DMS153 treated with DMSO at 0.1 percent for 48 hours (cell line): ENCODE results near the gene TDO2.
"Not testable (repeated sequence)": the region's sequence is repeated elsewhere in the genome, so short reads cannot be mapped to it uniquely, and the experiment has no call there.

Experiments
- DNase-seq: peaks from one replicate; lab custom pipeline; 2025; ENCODE audit not compliant: unreplicated experiment; lab: John Stamatoyannopoulos, UW

Gene TDO2

DNA sequence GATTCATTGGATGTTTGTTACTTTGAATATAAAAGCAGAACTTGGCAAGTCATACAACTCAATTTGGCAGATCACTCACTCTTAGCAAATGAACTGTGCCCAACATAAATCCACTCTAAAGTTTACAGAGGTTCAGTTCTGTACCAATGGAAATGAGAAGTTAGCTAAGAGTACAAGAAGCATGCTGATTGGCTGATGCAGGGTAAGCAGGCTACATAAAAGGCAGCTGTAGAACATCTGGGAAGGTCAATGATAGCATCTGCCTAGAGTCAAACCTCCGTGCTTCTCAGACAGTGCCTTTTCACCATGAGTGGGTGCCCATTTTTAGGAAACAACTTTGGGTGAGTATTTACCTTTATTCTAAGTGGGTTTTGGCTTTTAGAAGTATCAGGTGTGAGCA lies at the start of gene TDO2:
TSS of gene TDO2 (plus strand) at position 244 of the 400 bp plus-strand sequence. CDS start at position 307, 63 bp downstream.
- DNase-seq = no peak

DNA sequence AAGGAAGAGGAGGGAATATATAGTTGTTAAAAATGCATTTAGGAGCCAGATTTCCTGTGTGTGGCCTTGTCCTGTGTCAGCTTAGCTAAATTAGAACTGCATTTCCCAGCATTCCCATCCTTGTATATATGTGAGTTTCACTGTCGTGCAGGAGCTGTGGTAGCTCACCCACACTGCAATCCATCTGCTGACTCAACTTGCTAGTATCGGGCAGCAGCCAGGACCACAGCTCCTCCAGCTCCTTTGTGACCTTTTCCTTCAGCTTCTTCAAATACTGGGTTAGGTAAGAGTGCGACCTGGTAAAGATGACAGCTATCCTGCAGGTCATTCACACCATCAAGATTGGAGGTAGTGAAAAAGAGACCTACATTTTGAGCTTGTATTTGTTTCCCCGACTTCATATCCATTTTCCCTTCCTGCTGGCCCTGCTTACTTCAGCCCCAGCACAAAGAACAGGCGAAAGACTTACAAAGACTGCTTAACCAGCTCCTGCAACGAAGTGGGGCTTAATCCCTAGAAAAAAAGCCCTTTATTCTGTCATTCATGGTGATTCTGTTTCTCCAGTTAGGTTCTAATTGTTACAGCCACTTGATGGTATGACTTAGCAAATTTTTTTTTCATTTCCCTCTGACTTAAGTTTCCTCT lies 48.8 kb upstream of the TDO2 start:
- no peak for DNase-seq

DNA sequence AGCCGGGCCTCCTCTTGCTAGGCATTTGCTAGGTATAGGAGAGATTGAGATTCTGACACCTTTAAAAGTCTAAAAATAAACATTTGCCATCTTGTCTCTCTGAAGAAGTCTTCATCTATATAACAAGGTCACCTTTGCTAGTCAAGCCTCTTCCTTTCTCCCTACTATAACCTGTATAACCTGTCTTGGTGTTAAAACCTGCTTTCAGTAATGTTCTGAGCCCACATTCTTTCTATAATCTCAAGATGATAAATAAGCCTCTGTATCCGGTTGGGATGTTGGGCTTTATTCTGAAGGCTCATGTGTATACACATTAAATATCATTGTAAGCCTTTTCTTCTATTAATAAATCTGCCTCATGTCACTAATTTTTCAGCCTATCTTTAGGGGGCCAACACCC lies 47.6 kb upstream of the TDO2 start:
- no peak for DNase-seq

DNA sequence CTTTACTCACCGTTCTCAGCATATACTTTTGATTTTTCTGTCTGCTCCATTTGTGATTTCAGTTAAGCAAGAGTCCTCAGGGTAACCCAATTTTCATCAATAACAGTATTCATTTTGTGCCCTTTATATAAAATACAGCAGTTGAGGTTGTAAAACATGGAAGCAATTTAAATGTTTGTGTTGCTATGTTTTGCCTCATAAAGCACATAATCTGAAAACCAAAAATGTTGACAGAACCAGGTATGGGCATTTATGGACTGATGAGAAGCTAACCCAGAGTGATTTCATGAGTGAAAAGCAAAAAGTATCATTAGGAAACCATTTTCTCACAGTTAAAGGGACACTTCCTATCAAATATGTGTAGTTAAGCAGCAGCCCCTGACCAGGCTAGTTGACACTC lies 37.3 kb upstream of the TDO2 start, which contains the start of gene ASIC5:
TSS of gene ASIC5 (minus strand) at position 101 of the 400 bp plus-strand sequence. CDS start at position 50, 51 bp downstream.
- no peak for DNase-seq

DNA sequence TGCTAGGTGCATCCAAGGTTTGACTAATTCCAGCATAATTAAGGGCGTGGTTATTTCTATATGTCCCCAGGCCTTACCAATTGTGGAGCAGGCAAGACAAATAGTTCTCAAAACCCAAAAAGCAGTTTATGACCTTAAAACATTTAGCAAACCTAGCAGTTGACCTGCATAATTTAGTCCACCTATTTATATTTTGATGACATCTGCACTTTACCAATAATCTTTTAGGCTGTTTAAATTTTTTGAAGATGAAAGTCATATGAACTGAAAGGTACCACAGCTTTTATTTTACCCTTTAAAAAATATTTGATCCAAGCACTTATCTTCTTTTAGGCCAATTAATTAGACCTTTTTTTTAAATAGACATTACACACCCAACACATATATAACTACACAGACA lies 27.6 kb upstream of the TDO2 start:
- no peak for DNase-seq

DNA sequence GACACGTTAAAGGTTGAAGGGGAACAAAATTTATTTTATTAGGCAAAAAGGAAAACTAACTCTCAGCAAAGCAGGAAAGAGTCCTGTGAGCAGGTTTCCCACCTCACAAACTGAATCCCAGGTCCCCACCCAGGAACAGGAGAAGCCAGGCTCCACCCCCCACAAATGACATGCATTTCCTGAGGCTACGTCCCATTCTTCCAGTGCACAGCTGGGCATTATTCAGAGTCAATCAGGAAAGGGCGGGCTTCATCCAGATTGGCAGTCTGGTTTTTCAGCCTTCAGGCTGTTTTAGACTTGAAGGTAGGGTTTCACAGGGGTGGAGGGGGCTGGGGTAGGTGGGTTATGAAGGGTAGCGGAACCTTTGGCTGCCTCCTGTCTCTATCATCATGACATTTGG lies 25.5 kb upstream of the TDO2 start:
- DNase-seq = no peak

DNA sequence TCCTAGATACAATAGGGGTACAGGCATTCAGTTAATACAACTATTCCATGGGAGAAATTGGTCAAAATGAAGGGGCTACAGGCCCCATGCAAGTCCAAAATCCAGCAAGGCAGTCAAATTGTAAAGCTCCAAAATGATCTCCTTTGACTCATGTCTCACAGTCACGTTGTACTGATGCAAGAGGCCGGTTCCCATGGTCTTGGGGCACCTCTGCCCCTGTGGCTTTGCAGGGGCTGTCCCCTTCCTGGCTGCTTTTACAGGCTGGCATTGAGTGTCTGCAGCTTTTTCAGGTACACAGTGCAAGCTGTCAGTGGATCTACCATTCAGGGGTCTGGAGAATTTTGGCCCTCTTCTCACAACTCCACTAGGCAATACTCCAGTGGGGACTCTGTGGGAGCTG lies 24.9 kb upstream of the TDO2 start:
- no peak for DNase-seq

DNA sequence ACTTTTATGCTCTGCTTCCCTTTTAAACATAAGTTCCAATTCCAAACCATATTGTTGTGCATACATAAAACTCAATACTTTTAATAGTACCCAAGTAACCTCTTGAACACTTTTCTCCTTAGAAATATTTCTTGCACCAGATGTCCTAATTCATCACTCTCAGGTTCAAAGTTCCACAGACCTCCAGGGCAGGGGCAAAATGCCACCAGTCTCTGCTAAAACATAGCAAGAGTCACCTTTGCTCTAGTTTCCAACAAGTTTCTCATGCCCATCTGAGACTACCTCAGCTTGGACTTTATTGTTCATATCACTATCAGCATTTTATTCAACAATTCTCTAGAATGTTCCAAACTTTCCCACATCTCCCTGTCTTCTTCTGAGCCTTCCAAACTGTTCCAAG lies 23.7 kb upstream of the TDO2 start:
- no peak for DNase-seq

DNA sequence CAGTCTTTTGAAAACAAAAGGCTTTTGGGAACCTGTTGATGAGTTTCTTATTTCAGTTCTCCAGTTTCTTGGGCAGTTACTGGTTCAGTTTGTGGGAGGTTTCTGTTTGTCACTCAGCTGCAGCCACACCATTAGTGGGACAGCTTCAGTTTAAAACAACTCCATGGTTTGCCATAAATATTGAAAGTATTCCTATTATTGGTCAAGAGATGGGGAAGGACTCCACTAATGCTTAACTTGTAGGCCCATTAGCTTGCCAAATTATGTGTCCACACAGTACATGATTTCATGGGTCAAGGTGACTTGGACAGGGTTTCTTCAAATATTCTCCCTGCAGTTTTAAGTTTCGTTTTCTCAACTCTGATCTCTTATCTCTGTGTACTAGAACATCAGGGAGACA lies 21.9 kb upstream of the TDO2 start:
- DNase-seq = no peak

DNA sequence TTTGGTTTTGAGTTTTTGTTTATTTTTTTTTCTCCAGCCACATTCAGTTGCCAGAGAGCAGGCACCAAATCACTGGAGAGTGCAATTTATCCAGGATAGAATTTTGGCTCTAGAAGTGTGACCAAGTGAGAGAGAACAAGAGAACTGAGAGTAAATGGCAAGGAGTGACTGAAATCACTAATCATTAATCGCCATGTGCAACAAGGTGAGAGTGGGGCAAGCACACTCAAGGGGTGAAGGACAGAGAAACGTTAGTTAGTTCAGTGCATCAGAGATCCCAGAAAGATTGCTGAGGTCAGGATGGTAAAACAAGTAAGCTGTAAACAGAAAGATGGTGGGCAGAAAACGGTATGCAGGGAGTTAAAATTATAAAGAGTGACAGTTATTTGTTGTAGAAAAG lies 19.6 kb upstream of the TDO2 start:
- DNase-seq = no peak

DNA sequence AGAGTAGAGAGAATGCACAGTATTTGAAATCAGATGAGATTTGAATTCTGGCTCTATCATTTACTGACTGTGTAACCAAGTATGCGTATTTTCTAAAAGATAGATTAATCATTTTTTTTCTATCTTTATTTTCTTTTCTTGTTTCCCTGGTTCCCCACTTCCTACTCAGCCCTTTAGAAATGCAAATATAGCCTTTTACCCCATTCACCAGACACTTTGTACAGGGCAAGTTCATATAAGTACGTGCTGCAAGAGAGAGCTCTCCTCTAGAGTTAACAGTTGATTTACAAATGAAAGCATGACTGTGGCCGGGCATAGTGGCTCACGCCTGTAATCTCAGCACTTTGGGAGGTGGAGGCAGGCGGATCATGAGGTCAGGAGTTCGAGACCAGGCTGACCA lies 17.8 kb upstream of the TDO2 start:
- DNase-seq = no peak

DNA sequence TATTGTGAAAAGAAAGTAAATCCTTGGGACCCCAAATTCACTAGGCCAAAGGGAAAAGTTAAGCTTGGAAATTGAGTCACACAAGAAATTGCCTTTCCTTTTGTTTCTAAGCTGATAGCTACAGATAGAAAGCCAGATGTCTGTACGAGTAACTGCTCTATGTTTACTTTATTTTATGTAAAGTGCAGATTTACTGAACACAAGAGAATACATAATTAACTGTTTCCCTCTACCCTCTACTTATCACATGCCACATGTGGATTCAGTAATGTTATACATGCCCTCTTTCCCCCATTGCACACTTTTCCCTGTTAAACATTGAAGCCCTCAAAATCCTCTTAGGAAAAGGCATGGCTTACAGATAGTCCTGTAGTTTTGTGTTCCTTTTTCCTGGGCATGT lies 16.5 kb upstream of the TDO2 start:
- no peak for DNase-seq

DNA sequence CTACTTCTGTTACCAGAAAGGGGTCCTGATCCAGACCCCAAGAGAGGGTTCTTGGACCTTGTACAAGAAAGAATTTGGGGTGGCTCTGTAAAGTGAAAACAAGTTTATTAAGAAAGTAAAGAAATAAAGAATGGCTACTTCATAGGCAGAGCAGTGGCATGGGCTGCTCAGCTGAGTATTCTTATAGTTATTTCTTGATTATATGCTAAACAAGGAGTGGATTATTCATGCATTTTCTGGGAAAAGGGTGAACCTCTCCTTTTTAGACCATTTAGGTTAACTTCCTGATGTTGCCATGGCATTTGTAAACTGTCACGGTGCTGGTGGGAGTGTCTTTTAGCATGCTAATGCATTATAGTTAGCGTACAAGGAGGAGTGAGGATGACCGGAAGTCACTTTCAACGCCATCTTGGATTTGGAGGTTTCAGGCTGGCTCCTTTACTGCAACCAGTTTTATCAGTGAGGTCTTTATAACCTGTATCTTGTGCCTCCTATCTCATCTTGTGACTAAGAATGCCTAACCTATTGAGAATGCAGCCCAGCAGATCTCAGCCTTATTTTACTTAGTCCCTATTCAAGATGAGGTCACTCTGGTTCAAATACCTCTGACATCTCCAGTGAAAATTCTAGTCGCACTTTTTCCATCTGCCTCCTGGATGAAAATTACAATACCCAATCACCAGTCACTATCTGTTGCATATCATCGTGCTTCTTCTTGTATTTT lies 15.5 kb upstream of the TDO2 start:
- no peak for DNase-seq

DNA sequence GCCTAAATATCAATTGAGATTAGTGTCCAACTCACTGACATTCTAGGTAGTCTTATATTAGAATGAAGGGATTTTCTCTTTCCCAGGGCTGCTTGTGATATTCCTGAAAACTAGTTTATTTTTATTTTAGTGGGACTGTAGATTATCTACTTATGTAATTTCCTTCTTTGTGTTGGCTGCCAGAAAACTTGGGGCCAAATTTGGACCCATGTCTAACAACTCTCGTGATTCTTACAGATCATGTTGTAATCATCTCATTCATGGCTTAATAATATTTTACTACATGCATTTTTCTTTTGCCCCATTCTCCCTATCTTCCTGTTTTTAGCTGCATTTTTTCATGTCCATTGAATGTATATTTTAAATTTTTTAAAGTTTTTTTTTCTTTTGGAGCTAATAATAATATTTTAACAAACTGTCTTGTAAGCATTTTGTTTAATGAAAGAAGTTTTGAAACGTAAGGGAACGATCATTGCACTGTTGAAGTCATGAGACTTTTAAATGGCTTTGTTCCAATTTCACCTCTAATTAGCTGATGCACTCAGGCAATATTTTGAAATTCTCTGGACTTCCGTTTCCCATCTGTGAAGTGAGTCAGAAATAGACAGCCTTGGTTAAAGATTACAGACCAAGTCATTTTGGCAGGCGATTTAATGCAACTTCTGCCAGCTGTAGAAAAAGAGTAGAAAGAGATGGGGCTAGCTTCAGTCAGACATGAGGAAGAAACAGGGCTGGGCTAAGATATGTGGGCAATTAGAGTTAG lies 14.3 kb upstream of the TDO2 start:
- DNase-seq = no peak

DNA sequence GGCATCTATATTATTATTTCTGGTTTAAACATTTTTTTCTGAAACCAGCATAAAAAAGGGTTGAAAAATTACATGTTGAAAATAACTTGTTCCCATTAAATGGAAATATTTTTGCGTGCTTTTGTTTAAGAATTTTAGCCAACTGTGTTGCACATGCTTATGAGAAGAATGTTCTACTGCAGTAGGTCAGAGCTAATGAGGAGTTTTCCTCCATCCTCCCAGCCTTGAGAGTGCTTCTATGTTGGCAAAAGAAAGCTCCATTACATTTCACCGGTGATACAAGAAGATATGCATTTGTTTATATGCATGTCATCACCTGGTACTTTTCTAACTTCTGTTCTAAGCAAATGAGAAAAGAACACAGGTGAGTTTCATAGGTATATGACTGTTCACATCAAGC lies 13.6 kb upstream of the TDO2 start:
- no peak for DNase-seq

DNA sequence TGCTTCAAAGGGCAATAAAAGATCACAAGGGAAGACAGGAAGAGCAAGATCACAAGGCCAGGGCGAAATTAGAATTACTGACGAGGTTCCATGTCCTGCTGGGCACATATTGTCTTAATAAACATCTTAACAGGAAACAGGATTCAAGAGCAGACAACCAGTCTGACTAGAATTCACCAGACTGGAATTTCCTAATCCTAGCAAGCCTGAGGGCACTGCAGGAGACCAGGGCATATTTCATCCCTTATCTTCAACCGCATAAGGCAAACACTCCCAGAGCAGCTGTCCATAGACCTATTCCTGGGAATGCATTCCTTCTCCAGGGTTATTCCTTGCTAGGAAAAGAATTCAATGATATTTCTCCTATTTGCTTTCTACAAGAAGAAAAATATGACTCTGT lies 12.4 kb upstream of the TDO2 start:
- no peak for DNase-seq

DNA sequence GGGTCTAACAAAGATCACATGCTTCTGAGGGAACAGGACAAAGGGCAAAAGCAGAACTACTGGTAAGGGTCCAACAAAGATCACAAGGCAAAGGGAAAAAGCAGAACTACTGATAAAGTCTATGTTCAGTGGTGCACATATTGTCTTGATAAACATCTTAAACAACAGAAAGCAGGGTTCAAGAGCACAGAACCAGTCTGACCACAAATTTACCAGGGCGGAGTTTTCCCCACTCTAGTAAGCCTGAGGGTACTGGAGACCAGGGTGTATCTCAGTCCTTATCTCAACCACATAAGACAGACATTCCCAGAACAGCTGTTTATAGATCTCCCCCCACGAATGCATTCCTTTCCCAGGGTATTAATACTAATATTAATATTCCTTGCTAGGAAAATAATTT lies 5.1 kb upstream of the TDO2 start:
- not testable (repeated sequence) for DNase-seq

DNA sequence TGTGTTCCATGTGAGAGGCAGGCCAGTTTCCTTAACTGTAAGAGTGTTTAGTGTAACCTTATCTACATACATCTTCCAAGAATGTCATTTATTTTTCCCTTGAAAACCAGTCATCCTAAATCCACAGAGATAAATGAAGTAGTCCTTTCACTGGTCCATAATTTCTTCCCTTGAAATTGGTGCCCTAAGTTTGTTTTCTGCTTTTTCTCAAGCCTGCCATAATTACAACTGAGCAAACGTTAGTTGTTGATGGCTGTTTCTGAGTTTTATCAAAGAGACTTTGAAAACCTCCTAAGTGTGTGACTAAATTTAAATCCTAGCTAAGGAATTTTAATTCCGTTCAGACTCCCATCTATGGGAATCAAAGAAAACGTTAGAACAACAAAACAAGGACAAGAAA lies 3.6 kb upstream of the TDO2 start:
- DNase-seq = no peak

DNA sequence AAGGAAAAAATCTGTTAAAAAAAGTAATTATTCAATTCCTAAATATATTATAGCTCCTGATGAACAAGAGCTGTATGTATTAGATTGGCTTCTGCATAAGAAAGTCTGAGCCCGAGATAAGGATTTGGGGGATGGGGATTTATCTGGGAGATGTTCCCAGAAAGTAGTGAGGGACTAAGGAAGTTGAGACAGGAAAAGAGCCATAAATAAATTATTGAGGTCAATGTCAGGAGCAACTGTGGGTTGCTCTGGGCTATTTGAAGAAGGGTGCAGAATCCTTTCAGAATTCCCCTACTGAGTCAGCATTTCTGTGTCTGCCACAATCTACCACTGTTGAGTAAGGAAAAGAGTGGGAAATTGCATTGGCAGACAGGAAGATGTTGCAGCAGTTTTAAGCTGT lies 3.1 kb upstream of the TDO2 start:
- no peak for DNase-seq

DNA sequence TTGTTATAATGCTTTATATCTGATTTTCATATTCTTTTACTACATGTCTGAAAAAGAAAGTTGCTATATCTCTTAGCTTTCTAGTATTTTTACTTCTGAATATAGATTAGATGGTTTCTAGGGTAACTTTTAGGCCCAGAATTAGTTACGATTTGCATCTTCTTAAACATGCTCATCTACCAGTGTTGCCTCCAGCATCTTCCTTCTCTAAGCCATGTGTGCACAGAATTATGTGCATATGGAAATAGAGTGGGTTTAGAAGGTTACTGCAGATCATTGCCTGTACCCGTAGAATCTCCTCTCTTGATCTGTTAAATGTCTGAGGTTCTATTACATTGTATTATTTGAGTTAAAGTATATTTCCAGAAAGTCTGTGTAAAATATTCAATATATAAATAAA lies 2.5 kb upstream of the TDO2 start:
- DNase-seq = no peak

DNA sequence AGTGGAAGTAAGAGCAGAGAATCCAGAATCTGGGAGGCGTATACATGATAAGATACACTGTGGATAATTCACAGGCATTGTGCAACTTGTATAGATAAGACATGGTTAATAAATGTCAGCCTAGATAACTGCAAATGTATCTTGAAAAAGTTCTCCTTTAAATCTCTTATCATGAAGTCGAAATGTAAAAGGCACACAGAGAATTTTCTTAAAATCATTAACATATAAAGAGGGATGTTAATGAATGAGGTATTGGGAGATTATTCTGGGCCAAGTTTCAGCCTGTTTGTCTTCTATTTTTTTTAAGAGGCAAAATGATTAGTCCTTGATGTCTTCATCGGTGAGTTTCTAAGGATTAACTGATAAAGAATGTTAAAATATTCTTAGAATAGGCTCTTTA lies 835 bp downstream of the TDO2 start:
- DNase-seq = no peak
